Measurements from ENCODE around the gene DLG1.
A peak's percentile ranks its signal among the peaks of the same experiment; 100 is the strongest.

The DLG1 gene

DNA sequence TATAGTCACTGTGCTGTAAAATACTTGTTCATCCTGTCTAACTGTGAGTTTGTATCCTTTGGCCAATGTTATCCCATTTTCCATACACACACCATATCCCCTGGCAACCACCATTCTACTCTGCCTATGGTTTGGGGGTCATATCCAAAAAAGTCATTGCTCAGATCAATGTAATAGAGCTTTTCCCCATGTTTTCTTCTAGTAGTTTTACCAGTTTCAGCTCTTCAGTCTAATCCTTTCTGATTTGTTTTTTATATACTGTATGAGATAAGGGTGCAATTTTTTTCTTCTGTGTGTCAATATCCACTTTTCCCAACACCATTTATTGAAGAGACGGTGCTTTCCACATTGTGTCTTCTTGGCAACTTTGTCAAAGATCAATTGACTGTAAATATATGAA, 14.0 kb upstream of the DLG1 start:
- DNase-seq = no peak

DNA sequence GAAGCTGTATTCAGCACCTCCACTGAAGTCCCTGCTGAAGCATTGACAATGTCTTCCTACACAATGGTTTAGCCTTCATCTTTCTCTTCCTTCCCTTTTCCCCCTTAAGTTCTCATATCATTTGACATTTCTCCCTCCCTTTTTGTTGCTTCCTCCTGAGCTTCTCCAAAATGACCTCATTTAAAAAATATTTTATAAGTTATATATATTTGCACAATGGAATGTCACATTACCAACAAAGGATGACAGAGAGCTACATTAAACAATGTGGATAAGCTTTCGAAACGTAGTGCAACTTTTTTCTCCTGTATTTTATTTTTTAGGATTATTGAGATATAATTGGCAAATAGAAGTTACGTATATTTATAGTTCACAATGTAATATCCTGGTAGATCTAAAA, 13.2 kb upstream of the DLG1 start:
- no peak for DNase-seq

DNA sequence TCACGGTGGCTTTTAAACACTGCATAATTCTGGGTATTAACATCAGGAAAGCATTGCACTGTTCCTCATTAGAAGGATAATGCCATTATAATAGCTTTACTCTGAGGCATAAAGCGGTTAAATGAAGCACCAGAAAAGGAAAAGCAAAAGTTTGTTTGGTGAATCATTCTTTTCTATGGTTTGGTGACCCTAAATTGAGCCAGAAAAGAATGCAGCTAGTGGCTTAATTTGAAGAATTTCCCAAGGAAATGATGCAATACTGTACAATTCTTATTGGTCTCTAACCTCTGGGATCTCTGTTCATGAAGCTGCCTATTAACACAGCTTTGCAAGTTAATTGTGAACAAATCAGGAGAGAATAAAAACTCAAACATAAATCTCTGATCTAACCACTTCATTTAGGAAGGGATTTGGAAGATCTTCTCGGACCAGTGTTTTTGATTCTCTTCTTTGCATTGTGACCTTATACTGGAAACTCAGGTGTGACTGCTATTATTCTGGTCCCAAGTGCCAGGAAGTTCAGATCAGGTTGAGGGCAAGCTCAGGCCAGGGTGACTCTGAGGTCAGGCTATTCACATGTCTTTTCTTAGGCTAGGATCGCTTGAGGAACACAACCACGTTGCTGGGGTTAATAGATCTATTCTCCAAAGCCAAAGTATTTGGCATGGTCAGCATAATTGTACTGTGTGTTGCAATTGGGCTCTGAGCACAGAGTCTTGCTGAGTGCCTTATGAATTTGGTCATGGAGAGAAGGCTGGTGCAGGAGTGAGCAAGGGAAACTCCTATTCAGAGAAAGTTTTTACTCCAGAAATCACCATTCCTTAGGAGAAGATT, 11.3 kb upstream of the DLG1 start:
- DNase-seq = peak in 1 of 2 experiments; percentile 21

DNA sequence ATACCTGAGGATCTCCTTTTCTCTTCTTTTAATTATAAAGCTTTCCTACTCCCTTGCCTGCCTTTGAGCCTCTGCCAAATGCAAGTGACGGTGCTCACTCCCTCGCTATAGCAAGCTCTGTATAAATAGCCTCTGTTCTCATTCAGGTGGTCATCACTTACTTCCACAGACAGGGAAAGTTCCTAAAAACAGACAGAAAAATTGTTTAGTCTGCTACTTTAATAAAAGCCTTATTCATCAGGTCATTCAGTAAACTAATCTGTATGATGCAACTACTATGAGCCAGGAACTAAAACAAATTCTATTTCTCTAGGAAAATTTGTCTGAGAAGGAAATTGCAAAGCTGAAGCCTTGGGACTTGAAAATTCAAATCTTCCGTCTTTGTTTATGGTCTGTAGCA, 10.2 kb upstream of the DLG1 start:
- DNase-seq = no peak

DNA sequence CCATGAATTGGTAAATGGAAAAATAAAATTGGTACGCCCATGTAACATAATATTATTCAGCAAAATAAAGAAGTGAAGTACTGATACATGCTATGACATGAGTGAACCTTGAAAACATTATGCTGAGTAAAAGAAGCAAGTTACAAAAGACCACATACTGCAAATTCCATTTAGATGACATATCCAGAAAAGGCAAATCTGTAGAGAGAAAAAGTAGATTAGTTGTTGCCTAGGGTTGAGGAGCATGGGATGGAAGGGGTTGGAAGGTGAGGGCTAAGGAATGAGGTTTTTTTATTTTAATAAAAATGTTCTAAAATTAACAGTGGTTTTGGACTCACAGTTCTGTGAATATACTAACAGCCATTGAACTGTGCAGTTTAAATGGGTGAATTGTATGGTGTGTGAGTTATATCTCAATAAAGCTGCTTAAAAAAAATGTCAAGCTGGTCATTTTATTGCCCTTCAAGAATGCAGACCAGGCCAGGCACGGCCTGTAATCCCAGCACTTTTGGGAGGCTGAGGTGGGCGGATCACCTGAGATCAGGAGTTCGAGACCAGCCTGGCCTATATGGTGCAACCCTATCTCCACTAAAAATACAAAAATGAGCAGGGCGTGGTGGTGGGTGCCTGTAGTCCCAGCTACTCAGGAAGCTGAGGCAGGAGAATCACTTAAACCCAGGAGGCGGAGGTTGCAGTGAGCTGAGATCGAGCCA, 8.1 kb upstream of the DLG1 start:
- DNase-seq = no peak

DNA sequence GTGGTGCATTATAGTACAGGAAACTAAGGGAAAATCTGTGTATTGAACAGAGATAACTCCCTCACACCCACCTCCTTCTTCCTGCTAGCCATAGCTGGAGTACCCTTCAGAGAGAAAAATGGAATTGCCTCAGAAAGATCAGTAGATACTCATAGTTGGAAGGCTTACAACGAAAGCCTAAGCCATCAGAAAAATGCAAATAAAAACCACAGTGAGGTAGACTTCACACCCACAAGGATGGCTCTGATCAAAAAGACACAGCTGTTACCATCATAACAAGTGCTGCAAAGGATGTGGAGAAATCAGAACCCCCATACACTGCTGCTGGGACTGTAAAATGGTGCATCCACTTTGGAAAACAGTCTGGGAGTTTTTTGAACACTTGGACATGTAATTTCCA, 7.4 kb upstream of the DLG1 start:
- DNase-seq = no peak

DNA sequence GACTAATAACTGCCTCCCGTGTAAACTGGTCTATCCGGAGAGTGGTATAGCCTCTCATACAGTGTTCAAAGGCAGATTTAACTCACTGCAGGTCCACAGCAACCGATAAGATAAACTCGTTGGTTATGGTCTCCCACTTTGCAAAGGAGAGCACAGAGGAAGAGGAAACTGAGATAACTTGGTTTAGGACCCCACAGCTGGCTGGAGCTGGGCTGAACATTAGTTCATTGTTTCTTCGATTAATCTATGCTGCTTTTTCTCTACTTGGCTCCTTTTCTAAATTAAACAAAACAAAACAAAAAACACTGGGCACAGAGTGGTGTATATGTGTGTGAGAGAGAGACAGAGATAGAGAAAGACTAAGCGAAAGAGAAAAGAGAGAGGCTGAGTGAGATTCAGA, 5.0 kb upstream of the DLG1 start:
- DNase-seq = no peak

DNA sequence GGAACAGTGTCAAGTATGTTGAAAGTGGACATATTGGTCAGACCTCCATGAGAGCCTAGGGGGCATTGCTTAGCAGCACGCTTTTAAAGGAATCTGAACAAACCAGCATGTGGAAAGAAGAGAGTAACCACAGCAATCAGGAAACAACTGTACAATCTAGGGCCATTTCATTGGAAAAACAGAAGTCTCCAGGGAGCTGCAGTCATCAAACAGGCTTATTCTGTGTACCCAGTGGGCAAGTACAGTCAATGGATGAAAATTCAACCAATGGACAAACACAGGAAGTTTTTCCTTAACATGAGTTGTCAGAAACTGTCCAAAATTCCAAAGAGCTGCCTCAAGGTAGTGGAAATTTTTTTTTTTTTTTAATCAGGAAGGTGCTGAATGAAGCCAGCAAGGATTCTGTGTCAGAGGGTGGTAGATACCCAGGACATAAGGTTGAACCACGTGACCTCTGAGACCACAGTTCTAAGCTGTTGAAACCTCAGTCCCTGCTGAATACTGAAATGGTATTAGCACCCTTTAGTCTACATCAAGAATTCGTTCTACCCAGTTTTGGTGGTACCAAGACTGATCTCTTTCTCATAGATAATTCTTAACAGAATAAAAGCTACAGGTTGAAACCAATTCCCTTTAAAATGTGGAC, 4.4 kb upstream of the DLG1 start:
- no peak for DNase-seq

DNA sequence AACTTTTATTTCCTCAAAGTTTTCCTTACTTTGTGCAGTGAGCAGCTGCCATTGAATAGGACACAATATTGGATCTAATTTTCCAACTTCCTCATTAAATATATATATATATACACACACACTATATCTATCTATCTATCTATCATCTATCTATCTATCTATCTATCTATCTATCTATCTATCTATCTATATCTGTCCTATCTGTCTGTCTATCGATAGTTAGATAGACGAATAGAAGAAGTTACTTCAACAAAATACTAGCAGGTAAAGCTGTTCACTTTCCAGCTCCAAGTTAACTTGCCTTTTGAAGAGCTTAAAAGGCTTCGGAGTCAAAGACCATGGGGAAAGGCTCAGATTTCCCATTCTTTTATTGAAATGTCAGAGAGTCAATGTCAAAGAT, 3.6 kb upstream of the DLG1 start:
- DNase-seq = no peak

DNA sequence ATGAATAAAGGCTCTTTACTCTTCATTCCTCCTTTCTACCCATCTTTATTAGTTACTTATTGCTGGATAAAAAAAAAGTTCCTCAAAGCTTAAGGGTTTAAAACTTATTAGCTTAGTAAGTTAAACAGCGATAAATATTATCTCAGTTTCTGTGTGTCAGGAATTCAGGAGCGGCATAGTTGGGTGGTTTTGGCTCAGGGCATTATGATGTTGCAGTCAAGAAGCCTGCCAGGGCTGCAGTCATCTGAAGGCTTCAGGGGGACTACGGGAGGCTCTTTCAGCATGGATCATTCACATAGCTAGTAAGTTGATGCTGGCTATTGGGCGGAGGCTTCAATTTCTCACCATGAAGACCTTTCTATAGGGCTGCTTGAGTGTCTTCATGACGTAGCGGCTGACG, 1.9 kb upstream of the DLG1 start:
- no peak for DNase-seq

DNA sequence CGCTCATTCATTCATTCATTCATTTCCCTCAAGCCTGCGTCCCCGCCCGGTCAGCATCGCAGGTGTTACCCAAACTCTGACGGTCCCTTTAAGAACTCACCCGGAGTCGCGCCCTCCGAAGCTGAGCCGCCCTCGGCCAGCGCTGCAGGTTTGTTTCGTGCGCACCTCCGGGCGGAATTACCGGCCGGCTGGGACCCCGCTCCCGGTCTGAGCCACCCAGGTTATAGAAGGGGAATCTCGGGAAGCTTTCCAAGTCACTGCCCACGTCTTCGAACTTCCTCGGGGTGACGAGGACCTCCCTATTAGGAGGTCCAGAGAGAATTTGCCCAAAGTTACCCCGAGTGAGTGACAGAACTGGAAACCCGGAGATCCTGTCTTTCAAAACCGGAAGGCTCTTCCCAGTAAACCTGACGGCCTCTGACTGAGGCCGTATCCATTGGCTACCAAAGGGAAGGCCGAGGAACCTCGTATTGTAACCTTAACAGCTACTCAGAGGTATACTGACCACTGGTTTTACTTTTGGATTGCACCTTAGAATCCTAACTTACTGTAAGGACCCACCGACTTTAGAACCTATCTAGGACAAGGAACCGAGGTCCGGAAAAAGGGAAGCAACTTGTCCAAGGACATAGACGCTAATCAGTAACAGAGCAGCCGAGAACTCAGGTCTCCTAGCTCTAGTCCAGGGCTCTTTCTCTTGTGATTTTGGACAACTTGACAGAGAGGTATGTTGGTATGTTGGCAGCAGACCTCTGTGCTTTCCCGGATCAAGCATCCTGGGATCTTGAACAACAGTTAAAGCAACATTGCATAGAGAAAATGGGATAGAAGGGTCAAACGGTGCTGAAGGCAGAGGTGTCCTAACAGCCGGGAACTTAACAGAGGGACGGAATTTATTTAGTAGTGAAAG, 788 bp upstream of the DLG1 start:
- peak; percentile 34 to 69 for DNase-seq

DNA sequence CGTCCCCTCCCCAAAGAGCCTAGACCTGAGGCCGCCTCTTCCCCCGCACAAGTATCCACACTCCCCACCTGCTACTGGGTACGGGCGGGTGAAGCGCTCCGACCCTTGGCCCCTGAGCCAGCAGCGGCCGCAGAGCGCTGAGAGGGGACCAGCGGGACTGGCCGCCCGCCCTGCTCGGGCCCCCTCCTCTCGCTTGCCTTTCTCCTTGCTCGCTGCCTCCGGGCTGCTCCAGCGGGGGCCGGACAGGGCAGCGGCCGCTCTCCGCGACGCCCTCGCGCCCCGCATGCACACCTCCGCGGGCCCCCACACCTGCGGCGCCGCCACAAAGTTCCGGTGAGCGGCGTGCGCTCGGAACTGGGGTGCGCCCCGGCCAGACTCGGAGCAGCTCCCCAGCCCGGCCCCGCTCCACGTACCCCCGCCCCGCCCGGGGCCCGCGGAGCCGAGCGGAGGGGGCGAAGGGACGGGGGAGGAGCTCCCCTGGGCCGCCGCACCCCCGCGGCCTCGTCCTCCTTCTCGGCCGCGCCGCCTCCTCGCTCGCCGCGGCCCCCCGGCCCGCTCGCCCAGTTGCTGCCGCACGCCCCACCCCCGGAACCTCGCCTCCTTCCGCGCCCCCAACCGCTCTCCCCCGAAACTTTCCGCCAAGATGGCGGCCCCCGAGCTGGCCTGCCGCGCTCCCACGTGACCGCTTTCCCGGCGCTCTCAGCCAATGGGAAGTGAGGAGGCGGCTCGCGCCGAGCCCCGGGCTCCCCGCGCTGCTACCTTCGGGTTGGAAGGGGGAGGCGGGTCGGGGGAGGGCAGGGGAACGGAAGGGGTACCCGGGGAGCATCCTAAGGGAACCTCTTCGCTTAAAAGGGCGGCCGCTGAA, 704 bp downstream of the DLG1 start:
- DNase-seq = peak; percentile 82 to 83

DNA sequence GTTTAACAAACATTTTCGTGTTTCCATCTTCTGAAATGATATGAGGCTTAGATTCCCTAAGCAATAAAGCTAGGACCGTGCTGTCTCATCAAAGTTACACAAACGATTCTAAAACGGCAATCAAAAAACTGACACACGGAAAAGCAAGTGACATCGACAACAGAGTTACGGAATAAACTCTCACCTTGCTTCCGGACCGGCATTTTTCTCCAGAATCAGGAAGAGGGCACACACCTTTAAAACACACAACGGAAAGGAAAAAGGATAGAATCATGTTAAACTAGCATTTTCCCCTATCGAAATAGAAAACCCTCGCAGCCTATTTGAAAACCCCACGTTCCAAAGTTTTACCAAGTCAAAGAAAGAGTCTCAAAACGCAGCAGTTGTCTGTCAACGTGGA, 1.4 kb downstream of the DLG1 start:
- no peak for DNase-seq

DNA sequence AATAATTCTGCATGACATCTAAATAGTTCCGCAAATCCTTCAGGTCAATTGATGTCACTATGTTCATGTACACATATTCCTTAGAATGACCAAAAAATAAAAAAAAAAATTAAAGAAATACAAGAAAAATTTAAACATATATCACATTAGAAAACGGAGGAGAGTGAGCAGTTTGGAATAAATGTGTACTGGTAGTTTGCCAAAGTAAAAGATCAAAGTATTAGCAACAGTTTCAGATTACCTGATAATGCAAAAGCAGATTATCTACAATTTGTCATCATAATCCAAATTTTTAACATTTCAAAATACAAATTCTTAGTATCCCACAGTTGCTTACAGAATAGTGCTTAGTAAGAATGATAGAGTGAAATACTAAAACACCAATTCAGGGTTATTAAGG, 1.9 kb downstream of the DLG1 start:
- DNase-seq = no peak

DNA sequence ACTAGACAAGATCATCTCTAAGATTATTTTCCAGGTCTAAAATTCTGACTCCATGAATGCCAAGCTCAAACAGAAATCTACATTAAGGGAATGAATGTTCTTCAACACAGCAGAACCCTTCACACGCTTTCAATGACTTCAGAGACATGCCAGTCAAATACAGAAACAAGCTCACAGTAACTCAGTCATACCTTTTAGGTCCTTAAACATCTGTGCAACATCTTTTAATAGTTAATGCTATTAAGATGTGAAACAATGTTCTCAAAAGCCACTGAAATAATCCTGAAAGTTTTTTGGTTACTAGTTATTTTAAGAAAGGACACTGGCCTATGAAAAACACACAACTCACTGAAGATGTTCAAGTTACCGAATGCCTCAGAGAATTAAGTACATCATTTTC, 2.5 kb downstream of the DLG1 start:
- DNase-seq = no peak

DNA sequence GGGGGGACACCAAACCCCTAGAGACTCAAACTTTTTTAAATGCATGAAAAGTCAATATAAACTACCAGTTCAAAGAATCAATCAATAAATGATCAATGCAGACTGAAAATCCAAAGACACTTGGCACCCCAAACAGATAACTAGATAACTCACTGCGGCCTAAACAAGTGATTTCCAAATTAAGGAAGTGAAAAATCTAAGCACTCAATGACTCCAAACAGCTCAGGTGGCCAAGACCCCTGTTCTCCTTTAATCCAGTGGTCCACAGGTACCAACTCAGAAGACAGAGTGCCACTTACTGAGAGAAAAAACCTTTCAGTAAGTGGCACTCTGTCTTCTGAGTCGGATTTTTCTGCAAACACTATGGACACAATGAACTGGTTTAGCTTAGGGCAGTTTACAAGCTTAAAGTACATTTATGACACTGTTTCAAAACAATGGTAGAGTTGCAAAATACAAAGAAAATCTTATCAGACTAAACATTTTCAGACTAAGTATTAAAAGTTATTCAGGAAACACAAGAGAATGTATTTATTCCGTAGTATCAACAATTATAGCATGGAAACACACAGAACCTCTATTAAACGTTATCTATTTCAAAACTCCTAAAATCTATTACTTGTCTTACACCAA, 4.7 kb downstream of the DLG1 start:
- no peak for DNase-seq

DNA sequence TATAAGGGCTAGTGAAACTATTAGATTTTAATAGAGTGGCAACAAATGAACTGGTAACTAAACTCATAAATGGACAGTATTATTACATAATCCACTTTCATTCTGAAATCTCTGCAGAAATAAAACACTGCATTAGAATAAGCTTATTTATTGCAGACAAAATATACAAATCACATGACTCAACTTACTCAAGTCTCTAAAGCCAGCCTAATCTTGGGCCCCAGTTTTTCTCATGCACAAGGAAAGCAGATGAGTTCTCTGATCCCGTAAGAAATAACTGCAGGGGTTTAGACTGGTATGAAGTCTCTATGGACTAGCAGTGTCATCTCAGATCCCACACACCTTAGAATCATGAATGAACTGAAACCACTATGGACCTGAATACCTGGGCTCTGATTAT, 5.8 kb downstream of the DLG1 start:
- no peak for DNase-seq

DNA sequence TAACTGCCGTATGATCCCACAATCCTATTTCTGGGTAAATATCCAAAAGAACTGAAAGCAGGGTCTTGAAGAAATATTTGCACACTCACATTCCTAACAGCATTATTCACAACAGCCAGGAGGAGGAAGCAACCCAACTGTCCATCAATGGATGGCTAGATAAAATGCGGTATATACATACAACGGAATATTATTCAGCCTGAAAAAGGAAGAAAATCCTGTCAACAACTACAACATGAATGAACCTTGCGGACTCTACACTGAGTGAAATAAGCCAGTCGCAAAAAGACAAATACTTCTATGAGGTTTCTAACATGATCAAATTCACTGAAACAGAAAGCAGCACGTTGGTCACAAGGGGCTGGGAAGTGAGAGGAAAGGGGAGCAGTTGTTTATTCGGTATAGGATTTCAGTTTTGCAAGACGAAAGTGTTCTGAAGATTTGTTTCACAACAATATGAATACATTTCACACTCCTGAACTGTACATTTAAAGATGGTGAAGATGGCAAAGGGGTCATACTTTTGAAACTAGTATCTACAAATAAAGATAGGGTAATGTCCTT, 6.2 kb downstream of the DLG1 start:
- no peak for DNase-seq

DNA sequence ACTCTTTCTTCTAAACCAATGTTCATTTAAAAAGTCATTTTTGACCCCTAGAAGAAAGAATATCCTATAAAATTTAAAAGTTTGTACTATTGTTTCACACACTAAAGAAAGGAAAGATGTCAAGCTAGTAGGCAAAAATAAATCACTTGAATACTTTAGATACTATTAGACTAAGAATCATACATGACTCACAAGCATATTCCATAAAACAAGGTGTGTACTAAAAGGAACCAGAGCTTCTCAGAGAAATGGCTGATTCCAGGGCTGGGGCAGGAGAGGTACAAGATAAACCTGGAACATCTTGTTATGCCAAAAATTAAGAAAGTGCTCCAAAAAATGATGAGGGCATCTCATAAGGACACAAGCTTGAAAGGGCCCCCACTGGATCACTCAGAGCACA, 8.7 kb downstream of the DLG1 start:
- no peak for DNase-seq

DNA sequence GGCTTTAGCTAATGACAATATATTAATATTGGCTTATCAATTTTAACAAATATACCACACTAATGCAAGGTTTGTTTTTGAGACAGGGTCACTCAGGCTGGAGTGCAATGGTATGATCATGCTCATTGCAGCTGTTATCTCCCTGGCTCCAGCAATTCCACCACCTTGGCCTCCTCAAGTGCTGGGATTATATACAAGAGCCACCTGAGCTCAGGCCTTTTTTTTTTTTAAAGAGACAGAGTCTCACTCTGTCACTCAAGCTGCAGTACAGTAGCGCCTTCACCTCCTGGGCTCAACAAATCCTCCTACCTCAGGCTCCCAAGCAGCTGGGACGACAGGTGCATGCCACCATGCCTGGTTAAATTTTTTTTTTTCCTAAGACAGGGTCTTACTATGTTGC, 11.7 kb downstream of the DLG1 start:
- no peak for DNase-seq

DNA sequence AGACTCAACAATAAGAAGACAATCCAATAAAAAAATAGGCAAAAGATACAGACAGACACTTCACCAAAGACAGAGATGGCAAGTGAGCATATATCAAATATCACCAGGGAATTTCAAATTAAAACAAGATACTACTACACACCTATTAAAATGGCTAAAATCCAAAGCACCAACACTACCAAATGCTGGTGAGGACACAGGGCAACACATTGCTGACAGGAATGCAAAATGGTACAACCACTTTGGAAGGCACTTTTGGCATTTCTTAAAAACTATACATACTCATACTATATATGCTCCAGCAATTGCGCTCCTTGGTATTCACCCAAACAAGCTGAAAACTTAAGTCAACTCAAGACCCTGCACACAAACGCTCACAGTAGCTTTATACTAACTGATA, 12.9 kb downstream of the DLG1 start:
- DNase-seq = no peak
